SJSA1 (cell line): ENCODE data around the gene ELAVL2. TPM values are rescaled to one million over a fixed set of nuclear protein-coding genes. Genes with fewer than 3 reads are reported as not detected.

ENCODE experiments used
- DNase-seq, 2 experiments: peaks; one replicate each; pipeline ENCODE4 v3.0.0-alpha.2; 2015 to 2020; ENCODE audit warnings: low spot score in 2 of 2, low read depth in 1 of 2
- H3K27ac ChIP-seq: fragments of 250-450 bp; sonication (Bioruptor Pico); 2 replicates; pipeline ENCODE4 v1.5.1; 2020; ENCODE audit warnings: mild to moderate bottlenecking, moderate library complexity
- H3K27me3 ChIP-seq: fragments of 250-450 bp; sonication (Bioruptor Pico); replicated peaks from 2 replicates; pipeline ENCODE4 v1.5.1; 2020; ENCODE audit warnings: mild to moderate bottlenecking, moderate library complexity
- H3K36me3 ChIP-seq: fragments of 250-450 bp; sonication (Bioruptor Pico); 2 replicates; pipeline ENCODE4 v1.5.1; 2020; ENCODE audit warnings: mild to moderate bottlenecking
- H3K4me1 ChIP-seq: fragments of 250-450 bp; sonication (Bioruptor Pico); replicated peaks from 2 replicates; pipeline ENCODE4 v1.6.1; 2021; ENCODE audit warnings: mild to moderate bottlenecking
- H3K4me3 ChIP-seq: fragments of 250-450 bp; sonication (Bioruptor Pico); 2 replicates; pipeline ENCODE4 v1.5.1; 2020; ENCODE audit warnings: mild to moderate bottlenecking
- H3K9me3 ChIP-seq: fragments of 250-450 bp; sonication (Bioruptor Pico); replicated peaks from 2 replicates; pipeline ENCODE4 v1.5.1; 2020; ENCODE audit warnings: mild to moderate bottlenecking
- total RNA-seq: library from RNA; depleted of rRNA; stranded (reverse); fragments of >200 nt; shearing (Covaris generic); gene quantifications from 2 replicates; pipeline ENCODE4 v1.2.3, GENCODE V29; 2014

ELAVL2 gene
- total RNA-seq, 1 experiment from 2014 or later: 0.08 TPM

DNA sequence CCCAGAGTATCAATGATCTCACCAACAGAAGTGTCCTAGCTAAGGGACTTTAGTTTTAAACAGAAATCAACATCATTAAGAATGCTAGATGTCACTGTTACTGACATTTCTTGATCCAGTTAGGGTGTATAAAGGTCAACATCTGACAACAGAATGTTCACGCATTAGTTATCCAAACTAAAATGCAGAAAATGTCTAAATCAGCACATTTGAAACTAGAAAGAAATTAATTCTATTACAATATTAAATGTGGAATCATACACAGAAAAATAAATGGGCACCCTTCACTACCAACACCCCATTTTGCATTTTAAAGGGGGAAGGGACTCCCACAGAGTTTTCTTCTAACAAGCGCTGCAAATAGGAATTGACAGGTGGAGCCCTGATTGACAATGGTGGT lies 24.5 kb downstream of the ELAVL2 start:
- DNase-seq: no peak
- Histone ChIP-seq H3K9me3 (no peaks in the 10 kb centered on the region), H3K4me1 (no peaks in the 10 kb centered on the region), H3K27me3 (no peaks in the 10 kb centered on the region), H3K27ac (no peak overlapping the region), H3K36me3 (no peaks in the 10 kb centered on the region), H3K4me3 (no peak overlapping the region)

DNA sequence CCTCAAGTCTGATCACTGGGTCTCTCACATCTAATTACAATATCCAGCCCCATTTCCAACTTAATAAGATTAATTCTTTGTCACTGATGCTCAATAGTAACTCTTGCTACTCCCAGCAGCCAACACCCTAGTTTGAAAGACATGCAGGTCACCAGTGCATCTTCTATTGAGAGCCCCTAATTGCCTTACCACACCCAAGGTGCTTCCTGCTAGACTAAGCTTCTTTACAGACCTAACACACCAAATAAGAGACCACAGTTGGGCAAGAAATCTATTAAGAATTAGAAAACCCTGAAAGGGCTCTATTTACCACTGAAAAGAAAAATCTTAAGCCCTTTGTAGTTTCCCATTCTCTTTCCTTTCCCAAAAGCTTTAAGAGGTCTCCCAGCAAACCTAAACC lies 26.5 kb downstream of the ELAVL2 start:
- Histone ChIP-seq H3K9me3 (no peaks in the 10 kb centered on the region), H3K27me3 (no peaks in the 10 kb centered on the region), H3K4me3 (no peak overlapping the region), H3K36me3 (no peaks in the 10 kb centered on the region), H3K4me1 (no peaks in the 10 kb centered on the region), H3K27ac (no peak overlapping the region)
- no peak for DNase-seq

DNA sequence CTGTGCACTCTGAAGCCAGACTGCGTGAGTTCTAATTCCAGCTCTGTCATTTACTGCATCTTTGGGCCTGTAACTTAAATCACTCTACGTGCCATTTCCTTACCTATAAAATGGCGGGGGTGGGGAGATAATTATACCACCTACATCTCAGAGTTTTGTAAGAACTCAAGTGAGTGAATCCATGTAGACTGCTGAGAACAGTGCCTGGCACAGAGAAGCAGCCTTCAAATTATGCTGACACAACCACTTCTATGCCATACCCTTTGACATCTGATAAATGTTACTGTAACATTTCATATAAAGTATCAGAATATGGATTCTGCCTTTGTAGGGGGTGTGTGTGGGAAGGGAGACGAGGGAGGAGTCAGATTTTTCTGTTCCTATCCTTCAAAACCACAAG lies 27.7 kb downstream of the ELAVL2 start:
- Histone ChIP-seq H3K9me3 (no peaks in the 10 kb centered on the region), H3K36me3 (no peaks in the 10 kb centered on the region), H3K27ac (no peak overlapping the region), H3K4me1 (no peaks in the 10 kb centered on the region), H3K4me3 (no peak overlapping the region), H3K27me3 (no peaks in the 10 kb centered on the region)
- DNase-seq: no peak

DNA sequence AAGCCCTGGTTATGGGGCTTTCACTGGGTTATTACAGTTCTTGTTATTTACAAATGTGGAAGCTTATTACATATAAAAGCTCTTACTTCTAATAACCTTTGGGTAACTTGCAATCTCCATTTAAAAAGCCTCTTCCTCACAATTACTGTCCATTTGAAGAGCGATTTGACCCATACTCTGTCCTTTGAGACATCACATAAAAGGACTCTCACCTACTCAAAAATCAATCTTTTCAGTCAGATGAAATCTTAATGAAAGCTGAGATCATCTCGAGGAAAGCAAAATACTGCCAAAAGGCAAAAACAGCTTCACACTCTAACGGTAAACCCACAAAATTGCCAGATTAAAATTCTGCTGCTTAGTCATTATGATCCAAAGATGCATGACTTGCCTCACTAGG lies 29.8 kb downstream of the ELAVL2 start:
- Histone ChIP-seq H3K4me3 (no peak overlapping the region), H3K36me3 (no peaks in the 10 kb centered on the region)

DNA sequence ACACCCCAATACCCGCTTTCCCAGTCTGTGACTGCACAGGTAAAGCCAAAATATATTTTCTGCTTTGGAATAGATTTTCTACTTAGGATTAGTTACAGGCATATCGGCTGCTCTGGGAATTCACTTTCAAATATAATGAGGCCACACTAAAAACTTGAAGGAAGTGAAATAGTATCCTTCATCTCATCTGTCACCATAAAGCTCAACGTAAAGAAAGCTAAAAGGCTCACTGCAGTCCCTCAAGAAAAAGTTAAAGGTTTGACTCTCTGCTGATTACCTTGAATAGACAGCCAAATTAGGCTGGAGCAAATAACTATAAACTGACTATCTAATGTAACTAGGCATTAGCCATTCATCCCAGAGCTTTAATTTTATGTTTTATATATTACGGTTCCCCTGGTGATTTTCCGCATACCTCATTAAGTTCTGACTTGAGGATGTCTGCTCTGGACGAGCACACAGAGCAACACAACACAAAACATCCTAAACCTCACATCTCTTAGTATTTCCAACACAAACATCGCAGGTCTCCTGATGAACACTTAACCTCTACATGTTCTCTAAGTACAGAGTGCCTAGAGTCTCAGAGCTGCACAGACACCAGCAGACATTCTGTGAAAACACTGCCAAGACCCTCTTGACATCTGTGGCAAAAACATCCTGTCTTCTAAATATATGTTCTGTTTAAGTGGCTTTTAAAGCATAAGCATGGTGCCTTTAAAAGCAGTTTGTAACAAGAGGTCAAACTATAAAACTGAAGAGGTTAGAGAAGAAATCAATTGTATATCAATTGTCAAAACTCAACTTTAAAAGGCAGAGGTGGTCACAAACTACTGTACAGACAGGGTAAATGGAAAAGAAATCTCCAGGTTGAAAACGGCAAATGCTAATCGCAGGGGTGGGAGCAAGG lies 35.4 kb downstream of the ELAVL2 start:
- Histone ChIP-seq H3K36me3 (no peaks in the 10 kb centered on the region), H3K4me1 (no peaks in the 10 kb centered on the region), H3K27me3 (no peaks in the 10 kb centered on the region), H3K27ac (no peak overlapping the region), H3K9me3 (no peaks in the 10 kb centered on the region), H3K4me3 (no peak overlapping the region)
- DNase-seq: no peak

More for the DNA sequence above, 29.8 kb downstream of the ELAVL2 start:
- no peak for DNase-seq
- Histone ChIP-seq H3K27me3 (no peaks in the 10 kb centered on the region), H3K9me3 (no peaks in the 10 kb centered on the region), H3K27ac (no peak overlapping the region), H3K4me1 (no peaks in the 10 kb centered on the region)

DNA sequence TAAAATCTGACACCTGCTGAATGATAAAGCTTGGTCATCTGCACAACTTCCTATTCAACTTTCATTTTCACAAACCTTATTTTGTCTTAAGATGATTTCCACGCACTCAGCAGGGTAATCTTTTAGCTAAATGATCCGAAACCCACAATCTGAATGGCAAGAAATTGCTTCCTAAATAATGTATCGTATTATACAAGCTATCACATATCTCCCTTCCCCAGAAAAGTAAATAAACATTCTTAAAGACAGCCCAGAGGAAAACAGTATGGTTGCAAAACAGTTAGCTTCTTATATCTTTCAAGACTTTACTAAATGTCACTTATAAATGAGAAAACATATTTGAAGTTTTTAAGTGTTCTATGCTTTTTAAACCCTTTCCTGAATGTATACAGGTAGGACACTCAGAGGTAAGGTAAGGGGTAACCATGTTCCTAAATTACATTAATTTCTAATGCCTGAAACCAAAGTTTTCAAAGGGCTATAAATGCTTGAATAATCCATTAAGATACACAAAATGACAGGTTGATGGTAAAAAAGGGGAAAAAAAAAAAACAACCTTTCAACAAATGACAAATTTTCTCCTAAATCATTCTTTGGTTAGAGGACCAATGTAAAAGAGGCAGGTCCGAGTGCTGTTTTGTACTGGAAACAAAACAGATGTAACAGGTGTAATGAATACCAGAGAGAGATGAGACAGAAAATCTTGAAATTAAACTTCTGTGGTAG lies 36.3 kb downstream of the ELAVL2 start:
- DNase-seq: no peak
- no peaks in the 10 kb centered on the region for H3K27me3 ChIP-seq
- no peaks in the 10 kb centered on the region for H3K36me3 ChIP-seq
- no peaks in the 10 kb centered on the region for H3K4me1 ChIP-seq
- H3K27ac ChIP-seq: no peak overlapping the region
- H3K9me3 ChIP-seq: no peaks in the 10 kb centered on the region
- no peak overlapping the region for H3K4me3 ChIP-seq

DNA sequence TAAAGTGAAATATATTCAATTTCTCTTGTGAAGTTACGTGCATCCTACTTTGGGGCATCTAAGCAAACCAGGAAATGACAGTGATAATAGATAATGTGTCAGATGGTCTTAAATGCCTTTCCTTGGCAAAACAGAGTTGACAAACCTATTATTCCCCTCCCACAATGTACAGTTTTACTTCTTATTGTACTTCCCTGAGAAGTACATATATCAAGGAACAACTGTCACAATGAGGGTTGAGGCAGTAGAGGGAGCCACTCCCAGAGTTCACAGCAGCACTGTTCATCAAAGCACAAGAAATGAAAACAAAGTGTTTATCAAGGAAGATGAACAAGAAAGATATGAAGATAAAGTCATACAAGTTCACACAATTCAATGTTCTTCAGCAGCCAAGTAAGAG lies 41.1 kb downstream of the ELAVL2 start:
- Histone ChIP-seq H3K36me3 (no peaks in the 10 kb centered on the region), H3K27ac (no peak overlapping the region), H3K4me3 (no peak overlapping the region), H3K9me3 (no peaks in the 10 kb centered on the region), H3K4me1 (no peaks in the 10 kb centered on the region), H3K27me3 (no peaks in the 10 kb centered on the region)
- no peak for DNase-seq

DNA sequence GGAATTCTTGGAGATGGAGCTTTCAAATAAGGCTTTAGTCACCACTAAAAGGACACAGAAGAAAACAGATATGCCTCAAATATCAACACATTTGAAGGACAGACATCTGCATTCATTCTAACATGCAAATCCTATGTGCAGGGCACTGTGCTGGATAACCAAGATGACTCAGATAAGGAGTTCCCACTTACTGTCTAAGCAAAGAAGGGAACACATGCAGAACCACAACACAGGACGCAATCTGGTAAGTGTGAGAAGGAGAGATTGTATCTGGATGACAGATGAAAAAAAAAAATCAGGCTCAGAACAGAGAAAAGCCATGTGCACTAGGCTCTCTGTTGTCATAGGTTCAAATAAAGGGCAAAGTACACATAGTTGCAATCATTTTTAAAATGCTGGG lies 42.5 kb downstream of the ELAVL2 start:
- H3K4me3 ChIP-seq: no peak overlapping the region
- no peaks in the 10 kb centered on the region for H3K36me3 ChIP-seq
- H3K27me3 ChIP-seq: no peaks in the 10 kb centered on the region
- H3K27ac ChIP-seq: no peak overlapping the region
- no peaks in the 10 kb centered on the region for H3K9me3 ChIP-seq
- no peaks in the 10 kb centered on the region for H3K4me1 ChIP-seq
- no peak for DNase-seq

DNA sequence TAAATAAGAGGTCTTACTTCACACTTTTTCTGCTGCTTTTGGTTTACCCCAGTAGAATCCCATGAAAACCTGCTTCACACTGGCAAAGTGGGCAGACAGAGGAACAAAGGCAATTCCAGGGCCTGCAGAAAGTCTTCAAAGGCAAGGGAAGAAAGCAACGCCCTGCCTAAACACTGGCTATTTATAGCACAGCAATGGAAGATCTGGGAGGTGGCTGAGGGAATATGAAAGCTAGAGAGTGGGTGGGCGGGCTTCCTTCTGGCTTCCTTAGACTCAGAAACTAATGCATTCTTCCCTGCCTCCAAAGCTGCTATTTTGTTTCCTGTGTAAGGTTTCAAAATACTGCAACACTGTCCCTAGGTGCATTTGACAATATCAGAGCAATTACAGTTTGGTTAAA lies 46.8 kb downstream of the ELAVL2 start:
- no peak overlapping the region for H3K4me3 ChIP-seq
- no peaks in the 10 kb centered on the region for H3K9me3 ChIP-seq
- H3K27ac ChIP-seq: no peak overlapping the region
- H3K36me3 ChIP-seq: no peaks in the 10 kb centered on the region
- H3K27me3 ChIP-seq: no peaks in the 10 kb centered on the region
- H3K4me1 ChIP-seq: no peaks in the 10 kb centered on the region
- DNase-seq: no peak

DNA sequence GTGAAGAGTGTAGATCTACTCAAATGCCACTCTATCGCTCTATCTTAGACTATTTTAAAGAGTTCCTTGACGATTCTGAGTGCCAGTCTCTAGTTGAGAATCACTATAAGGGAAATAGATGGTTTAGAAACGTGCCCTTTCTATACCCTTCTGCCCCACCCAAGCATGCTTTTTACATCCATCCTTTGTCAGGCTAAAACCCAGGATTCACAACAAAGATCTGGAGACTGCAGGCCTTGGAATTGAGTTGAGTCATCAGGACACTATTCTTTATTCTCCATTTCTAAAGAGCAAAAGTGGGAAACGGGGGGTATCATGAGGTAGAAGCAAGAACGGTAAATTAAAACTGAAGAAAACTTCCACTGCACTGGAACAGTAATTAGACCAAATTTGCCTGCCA lies 48.7 kb downstream of the ELAVL2 start:
- H3K27me3 ChIP-seq: no peaks in the 10 kb centered on the region
- H3K9me3 ChIP-seq: no peaks in the 10 kb centered on the region
- no peak overlapping the region for H3K4me3 ChIP-seq
- DNase-seq: no peak
- H3K4me1 ChIP-seq: no peaks in the 10 kb centered on the region
- no peak overlapping the region for H3K27ac ChIP-seq
- H3K36me3 ChIP-seq: no peaks in the 10 kb centered on the region

DNA sequence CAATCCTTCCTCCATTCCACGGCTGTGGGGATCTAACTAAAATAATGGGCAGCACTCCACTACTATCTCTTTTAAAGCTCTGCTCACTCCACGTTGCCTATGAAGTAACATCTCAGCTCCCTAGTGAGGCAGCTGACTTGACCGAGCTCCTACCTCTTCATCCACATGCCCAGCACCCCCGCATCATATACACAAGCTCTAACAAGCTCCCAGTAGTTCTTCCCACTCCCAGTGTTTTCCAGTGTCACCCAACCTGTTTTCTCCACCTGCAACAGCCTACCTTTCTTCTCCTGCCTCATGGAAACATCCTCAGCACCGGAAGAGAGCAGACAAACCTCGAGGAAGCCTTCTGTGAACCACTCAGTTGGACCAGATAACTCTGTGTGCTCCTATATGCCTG lies 50.5 kb downstream of the ELAVL2 start:
- Histone ChIP-seq H3K4me1 (no peaks in the 10 kb centered on the region), H3K27me3 (no peaks in the 10 kb centered on the region), H3K36me3 (no peaks in the 10 kb centered on the region), H3K4me3 (no peak overlapping the region), H3K27ac (no peak overlapping the region), H3K9me3 (no peaks in the 10 kb centered on the region)
- DNase-seq: no peak

DNA sequence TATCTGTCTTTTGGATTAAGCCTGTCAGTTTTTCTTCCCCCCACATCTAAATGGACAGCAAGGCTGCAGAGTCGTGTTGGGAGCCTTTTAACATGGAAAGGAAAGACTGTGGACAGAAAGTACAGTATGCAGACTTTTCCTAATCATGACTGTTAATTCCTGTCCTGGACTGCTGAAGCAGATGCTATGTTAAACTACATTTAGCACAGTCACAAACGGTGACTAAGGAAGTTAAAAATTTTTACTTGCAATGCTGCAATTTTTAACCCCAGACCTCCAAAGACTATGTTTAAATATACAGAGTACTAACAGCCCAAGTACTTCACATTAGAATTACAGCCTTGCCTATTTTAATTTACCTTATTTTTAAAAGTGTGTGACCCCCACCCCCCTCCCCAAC lies 51.8 kb downstream of the ELAVL2 start:
- H3K4me1 ChIP-seq: peaks cover 8% of the 10 kb centered on the region
- no peaks in the 10 kb centered on the region for H3K27me3 ChIP-seq

DNA sequence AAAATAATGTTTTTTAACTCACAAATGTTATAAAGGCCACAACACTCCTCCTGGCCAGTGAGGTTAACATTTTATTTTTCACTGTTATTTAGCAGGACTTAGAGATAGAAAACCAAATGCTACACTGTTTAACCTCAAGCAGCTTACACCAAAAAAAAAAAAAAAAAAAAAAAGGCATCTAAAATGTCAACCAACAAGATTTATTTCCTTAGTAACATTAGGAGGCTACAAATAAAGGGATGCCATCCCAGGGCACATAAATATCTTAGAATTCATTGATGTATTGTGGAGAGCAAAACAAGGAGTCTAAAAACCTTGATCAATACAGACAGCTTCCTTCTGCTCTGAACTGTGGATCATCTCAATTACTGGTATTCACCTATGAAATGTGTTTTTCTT lies 53.7 kb downstream of the ELAVL2 start:
- Histone ChIP-seq H3K4me3 (no peak overlapping the region), H3K27me3 (no peaks in the 10 kb centered on the region), H3K9me3 (no peaks in the 10 kb centered on the region), H3K27ac (no peak overlapping the region), H3K36me3 (no peaks in the 10 kb centered on the region), H3K4me1 (peaks cover 15% of the 10 kb centered on the region)
- no peak for DNase-seq

More for the DNA sequence above, 51.8 kb downstream of the ELAVL2 start:
- Histone ChIP-seq H3K27ac (no peak overlapping the region), H3K36me3 (no peaks in the 10 kb centered on the region), H3K4me3 (no peak overlapping the region), H3K9me3 (no peaks in the 10 kb centered on the region)
- DNase-seq: no peak

DNA sequence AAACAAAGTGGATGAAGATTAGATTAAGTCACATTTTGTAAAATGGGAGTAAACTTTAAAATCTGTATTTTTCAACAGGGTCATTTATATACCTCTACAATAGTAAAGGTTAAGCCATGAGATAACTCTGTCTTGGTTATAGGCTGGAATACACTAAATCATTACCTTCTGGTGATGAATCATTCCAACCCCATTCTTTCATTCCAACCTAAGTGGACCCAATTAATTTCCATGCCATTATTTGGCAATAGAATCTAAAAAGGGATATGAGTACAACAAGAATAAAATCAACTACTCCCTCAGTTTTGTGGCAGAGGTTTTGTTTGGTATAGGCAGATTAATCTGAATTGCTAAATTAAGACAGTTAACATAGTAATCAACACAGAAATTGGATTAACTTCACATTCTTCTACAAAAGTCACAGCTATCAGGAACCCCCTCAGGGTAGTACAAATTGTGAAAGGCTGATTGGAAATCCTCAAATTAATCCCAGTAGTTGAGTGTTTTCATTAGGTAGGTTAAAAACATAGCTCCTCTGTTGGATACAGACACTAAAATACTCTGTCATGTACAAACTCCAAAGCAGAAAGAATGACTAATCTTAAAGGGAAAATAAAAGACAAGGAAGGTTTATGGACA lies 54.2 kb downstream of the ELAVL2 start:
- Histone ChIP-seq H3K27ac (no peak overlapping the region), H3K36me3 (no peaks in the 10 kb centered on the region), H3K9me3 (no peaks in the 10 kb centered on the region), H3K4me1 (peaks cover 15% of the 10 kb centered on the region), H3K4me3 (no peak overlapping the region), H3K27me3 (no peaks in the 10 kb centered on the region)
- DNase-seq: no peak
